K562 (cell line): ENCODE data around the gene DIPK1B. TPM values are rescaled to one million over a fixed set of nuclear protein-coding genes. Genes with fewer than 3 reads are reported as not detected.
A peak's percentile ranks its signal among the peaks of the same experiment; 100 is the strongest.

Source experiments
- CXXC5 ChIP-seq: fragments of 250-450 bp; sonication (Bioruptor Pico); IDR thresholded peaks from 2 replicates; pipeline ENCODE4 v1.8.0; 2022; ENCODE audit warnings: inconsistent platforms, mild to moderate bottlenecking, moderate library complexity
- ERF ChIP-seq: fragments of 450-650 bp; formaldehyde crosslinking; IDR thresholded peaks from 2 replicates; pipeline ENCODE4 v1.4.0; 2020; ENCODE audit warnings: mild to moderate bottlenecking, mixed read lengths
- LEF1 ChIP-seq: fragments of 450-650 bp; IDR thresholded peaks from 2 replicates; pipeline ENCODE4 v1.6.1; 2016; ENCODE audit warnings: mild to moderate bottlenecking
- MCM3 ChIP-seq: fragments of 450-650 bp; IDR thresholded peaks from 2 replicates; pipeline ENCODE4 v1.6.1; 2016
- NR2C2 ChIP-seq, 2 experiments: fragments of 200-800 bp in 1 of 2; sonication (Bioruptor generic) in 1 of 2; sonication (generic) in 1 of 2; formaldehyde crosslinking in 1 of 2; IDR thresholded peaks; 2 replicates each; pipeline versions ENCODE4 v1.6.1 to v1.8.0; 2016 to 2022; ENCODE audit warnings: mild to moderate bottlenecking in 1 of 2, missing compliant biosample characterization in 1 of 2, missing genetic modification characterization in 1 of 2, missing genetic modification reagents in 1 of 2
- NRF1 ChIP-seq, 2 experiments: fragments of 450-650 bp; IDR thresholded peaks in 1 of 2; conservative IDR thresholded peaks in 1 of 2; 2 replicates each; pipeline ENCODE4 v1.6.1; 2014; ENCODE audit warnings: mild to moderate bottlenecking in 2 of 2
- PHB ChIP-seq: fragments of 250-450 bp; sonication (Bioruptor Pico); IDR thresholded peaks from 2 replicates; pipeline ENCODE4 v1.5.0; 2021
- SAFB ChIP-seq: fragments of 200-400 bp; formaldehyde crosslinking; IDR thresholded peaks from 2 replicates; pipeline ENCODE4 v1.6.1; 2017; ENCODE audit warnings: low read depth, low read length, borderline replicate concordance
- SRSF9 ChIP-seq: fragments of 200-400 bp; formaldehyde crosslinking; IDR thresholded peaks from 2 replicates; pipeline ENCODE4 v1.6.1; 2017; ENCODE audit warnings: low read depth, low read length, borderline replicate concordance
- SUPT5H ChIP-seq: fragments of 450-650 bp; IDR thresholded peaks from 2 replicates; pipeline ENCODE4 v1.6.1; 2016
- ZNF253 ChIP-seq: fragments of 250-450 bp; sonication (Bioruptor Pico); conservative IDR thresholded peaks from 2 replicates; pipeline ENCODE4 v1.6.1; 2021; ENCODE audit warnings: mild to moderate bottlenecking
- polyA plus RNA-seq, 8 experiments: library from polyadenylated mRNA; depleted of rRNA in 4 of 8; stranded (reverse) in 5 of 8; unstranded in 3 of 8; fragments of >200 nt; fragmentation: Nextera tagmentation in 2 of 8; fragmentation: Illumina TruSeq in 1 of 8; extraction: Ambion mirVana in 2 of 8; extraction: Trizol in 1 of 8; gene quantifications; 2 replicates each; pipeline versions ENCODE4 v1.2.1 to v1.2.3, GENCODE V29; 2011 to 2014; ENCODE audit warnings: inconsistent platforms in 1 of 8, missing spikeins in 1 of 8
- total RNA-seq, 7 experiments: library from RNA; depleted of rRNA in 6 of 7; stranded (reverse); fragments of >200 nt in 6 of 7; fragmentation: Illumina TruSeq in 2 of 7; extraction: Trizol in 2 of 7; gene quantifications; 2 replicates each; pipeline versions ENCODE4 v1.2.1 to v1.2.3, GENCODE V29; 2011 to 2021; ENCODE audit warnings: low replicate concordance in 1 of 7
- TF ChIP-seq, protein P1 (sequence below): fragments of 450-650 bp; formaldehyde crosslinking; IDR thresholded peaks from 2 replicates; pipeline ENCODE4 v1.4.0; 2022; ENCODE audit warnings: mild to moderate bottlenecking, moderate library complexity
- TF ChIP-seq, protein P2 (sequence below), 2 experiments: fragments of 450-650 bp in 1 of 2; sonication (generic) in 1 of 2; formaldehyde crosslinking in 1 of 2; IDR thresholded peaks; 2 replicates each; pipeline versions ENCODE4 v1.7.1 to v1.9.0; 2016 to 2022; ENCODE audit warnings: inconsistent platforms in 1 of 2, mild to moderate bottlenecking in 1 of 2, missing genetic modification reagents in 1 of 2
- TF ChIP-seq, protein P3 (sequence below), 2 experiments: fragments of 450-650 bp; IDR thresholded peaks; 2 replicates each; pipeline ENCODE4 v1.6.1; 2016

DIPK1B gene
- total and polyA plus RNA-seq, 9 of the 15 experiments (the other 6 are each of a cell fraction or from before 2014, with no cell fraction given) = 0.08 to 22.3 (median 5.9) TPM

DNA sequence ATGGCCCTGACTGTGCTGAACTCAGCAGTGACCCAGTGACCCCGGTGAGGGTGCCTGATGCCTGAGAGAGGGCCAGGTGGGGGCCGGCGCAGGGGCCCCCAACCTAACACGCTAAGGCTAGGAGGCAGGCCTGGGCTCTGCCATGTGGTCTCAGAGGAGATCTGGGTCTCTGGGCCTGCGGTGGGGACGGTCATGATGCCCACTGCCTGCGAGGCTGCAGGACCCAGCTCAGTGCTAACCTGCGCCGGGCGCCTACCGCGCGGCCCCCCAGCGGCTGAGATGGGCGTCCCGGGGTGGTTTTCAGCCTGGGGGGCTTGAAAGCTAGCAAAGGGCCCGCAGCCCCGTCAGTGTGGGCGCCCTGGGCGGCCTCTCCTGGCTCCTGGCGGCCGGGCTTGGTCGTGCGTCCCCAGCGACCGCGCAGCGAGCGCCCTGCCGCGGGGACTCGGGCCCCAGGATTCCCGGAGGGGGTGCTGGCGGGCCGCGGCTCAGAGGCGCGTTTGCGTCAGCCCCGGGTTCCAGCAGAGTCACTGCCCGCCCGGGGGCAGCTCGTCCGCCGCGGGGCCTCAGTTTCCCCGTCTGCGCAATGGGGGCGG, 47.2 kb upstream of the DIPK1B start (continued):
- TF ChIP-seq NR2C2 (CRISPR knock-in tag; IDR thresholded peaks at IDR 0.05) (no peak), NR2C2 (tag; IDR thresholded peaks at IDR 0.05) (peak; percentile 40; the same call in 1 of the 2 replicates), ERF (CRISPR knock-in tag) (0 out of 2 replicates have a peak, but pooled peaks have one; percentile 50), LEF1 (no peak), CXXC5 (CRISPR knock-in tag) (0 out of 2 replicates have a peak, but pooled peaks have one; percentile 28), SRSF9 (no peak), NRF1 (conservative IDR thresholded peaks at IDR 0.05 in 1 of 2, IDR thresholded peaks at IDR 0.05 in 1 of 2) (peak; percentile 44 to 55), MCM3 (no peak), SAFB (peak; percentile 28; the same call in 1 of the 2 replicates), ZNF253 (CRISPR knock-in tag) (peak; percentile 12; the same call in 1 of the 2 replicates), SUPT5H (peak; percentile 67), PHB (peak; percentile 31; the same call in 1 of the 2 replicates)
- TF ChIP-seq, protein P1, sequence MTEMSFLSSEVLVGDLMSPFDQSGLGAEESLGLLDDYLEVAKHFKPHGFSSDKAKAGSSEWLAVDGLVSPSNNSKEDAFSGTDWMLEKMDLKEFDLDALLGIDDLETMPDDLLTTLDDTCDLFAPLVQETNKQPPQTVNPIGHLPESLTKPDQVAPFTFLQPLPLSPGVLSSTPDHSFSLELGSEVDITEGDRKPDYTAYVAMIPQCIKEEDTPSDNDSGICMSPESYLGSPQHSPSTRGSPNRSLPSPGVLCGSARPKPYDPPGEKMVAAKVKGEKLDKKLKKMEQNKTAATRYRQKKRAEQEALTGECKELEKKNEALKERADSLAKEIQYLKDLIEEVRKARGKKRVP (CRISPR knock-in tag) = no peak
- TF ChIP-seq, protein P2, sequence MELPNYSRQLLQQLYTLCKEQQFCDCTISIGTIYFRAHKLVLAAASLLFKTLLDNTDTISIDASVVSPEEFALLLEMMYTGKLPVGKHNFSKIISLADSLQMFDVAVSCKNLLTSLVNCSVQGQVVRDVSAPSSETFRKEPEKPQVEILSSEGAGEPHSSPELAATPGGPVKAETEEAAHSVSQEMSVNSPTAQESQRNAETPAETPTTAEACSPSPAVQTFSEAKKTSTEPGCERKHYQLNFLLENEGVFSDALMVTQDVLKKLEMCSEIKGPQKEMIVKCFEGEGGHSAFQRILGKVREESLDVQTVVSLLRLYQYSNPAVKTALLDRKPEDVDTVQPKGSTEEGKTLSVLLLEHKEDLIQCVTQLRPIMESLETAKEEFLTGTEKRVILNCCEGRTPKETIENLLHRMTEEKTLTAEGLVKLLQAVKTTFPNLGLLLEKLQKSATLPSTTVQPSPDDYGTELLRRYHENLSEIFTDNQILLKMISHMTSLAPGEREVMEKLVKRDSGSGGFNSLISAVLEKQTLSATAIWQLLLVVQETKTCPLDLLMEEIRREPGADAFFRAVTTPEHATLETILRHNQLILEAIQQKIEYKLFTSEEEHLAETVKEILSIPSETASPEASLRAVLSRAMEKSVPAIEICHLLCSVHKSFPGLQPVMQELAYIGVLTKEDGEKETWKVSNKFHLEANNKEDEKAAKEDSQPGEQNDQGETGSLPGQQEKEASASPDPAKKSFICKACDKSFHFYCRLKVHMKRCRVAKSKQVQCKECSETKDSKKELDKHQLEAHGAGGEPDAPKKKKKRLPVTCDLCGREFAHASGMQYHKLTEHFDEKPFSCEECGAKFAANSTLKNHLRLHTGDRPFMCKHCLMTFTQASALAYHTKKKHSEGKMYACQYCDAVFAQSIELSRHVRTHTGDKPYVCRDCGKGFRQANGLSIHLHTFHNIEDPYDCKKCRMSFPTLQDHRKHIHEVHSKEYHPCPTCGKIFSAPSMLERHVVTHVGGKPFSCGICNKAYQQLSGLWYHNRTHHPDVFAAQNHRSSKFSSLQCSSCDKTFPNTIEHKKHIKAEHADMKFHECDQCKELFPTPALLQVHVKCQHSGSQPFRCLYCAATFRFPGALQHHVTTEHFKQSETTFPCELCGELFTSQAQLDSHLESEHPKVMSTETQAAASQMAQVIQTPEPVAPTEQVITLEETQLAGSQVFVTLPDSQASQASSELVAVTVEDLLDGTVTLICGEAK (IDR thresholded peaks at IDR 0.05) = no peak
- TF ChIP-seq, protein P2 (CRISPR knock-in tag; IDR thresholded peaks at IDR 0.05) = no peak
- TF ChIP-seq, protein P3, sequence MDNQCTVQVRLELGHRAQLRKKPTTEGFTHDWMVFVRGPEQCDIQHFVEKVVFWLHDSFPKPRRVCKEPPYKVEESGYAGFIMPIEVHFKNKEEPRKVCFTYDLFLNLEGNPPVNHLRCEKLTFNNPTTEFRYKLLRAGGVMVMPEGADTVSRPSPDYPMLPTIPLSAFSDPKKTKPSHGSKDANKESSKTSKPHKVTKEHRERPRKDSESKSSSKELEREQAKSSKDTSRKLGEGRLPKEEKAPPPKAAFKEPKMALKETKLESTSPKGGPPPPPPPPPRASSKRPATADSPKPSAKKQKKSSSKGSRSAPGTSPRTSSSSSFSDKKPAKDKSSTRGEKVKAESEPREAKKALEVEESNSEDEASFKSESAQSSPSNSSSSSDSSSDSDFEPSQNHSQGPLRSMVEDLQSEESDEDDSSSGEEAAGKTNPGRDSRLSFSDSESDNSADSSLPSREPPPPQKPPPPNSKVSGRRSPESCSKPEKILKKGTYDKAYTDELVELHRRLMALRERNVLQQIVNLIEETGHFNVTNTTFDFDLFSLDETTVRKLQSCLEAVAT (IDR thresholded peaks at IDR 0.05) = peak in 1 of 2 experiments; percentile 51; a peak in 2 of 4 replicates
